ENCODE results near the gene COMMD9. TPM values are rescaled to one million over a fixed set of nuclear protein-coding genes. Genes with fewer than 3 reads are reported as not detected.

COMMD9 gene
- total and polyA plus RNA-seq, 2 donors, result 33.6 to 40.5 TPM

DNA sequence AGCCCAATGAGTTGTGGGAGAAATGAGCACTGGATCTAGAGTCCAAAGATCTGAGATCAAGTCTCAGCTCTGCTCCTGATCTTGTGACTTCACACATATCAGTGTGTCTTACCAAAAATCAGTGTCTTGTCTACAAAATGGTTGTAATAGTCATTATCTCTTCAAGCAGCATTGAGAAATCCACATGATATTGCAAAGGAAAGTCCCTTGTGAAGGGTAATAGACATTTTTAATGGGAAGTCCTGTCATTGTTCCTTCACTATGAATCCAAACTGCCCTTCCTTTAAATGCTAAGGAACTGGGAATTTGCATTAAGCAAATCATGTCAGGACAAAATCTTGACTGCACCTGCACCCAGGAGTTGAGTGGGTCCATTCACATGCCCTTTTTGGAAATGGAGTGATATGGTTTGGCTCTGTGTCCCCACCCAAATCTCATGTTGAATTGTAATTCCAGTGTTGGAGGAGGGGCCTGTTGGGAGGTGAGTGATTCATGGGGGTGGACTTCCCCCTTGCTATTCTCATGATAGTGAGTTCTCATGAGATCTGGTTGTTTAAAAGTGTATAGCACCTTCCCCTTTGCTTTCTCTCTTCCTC lies 51.1 kb downstream of the COMMD9 start:
- Histone ChIP-seq H3K36me3 (ENCODE audit: insufficient read depth) (no peaks in the 10 kb centered on the region), H3K4me3 (ENCODE audit: low read depth, low read length) (no peak overlapping the region), H3K27ac (ENCODE audit: low read depth) (no peak overlapping the region), H3K4me1 (ENCODE audit: insufficient read depth) (peaks cover 2% of the 10 kb centered on the region)
- no peak for DNase-seq (ENCODE audit: extremely low spot score)

DNA sequence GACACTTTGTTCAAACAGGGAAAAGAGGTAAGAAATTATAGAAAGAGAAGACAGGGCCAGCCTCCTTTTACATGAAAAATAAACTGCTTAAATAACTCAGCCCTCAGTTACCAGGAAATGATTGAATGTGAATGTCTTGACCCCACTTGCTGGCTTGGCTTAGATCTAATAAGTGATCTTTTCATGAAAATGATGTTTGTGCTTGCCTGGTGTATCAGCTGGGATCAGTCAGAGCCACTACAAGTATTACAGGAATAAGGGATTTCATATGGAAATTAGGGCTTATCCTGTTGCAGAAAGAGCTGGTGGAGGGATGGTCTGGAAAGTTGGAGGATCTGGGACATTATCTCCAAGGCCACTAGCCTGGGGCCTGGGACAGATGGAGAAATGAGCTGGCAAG lies 51.8 kb downstream of the COMMD9 start:
- Histone ChIP-seq H3K4me3 (ENCODE audit: low read depth, low read length) (no peak overlapping the region), H3K27ac (ENCODE audit: low read depth) (no peak overlapping the region), H3K36me3 (ENCODE audit: insufficient read depth) (no peaks in the 10 kb centered on the region), H3K4me1 (ENCODE audit: insufficient read depth) (peaks cover 2% of the 10 kb centered on the region)
- no peak for DNase-seq (ENCODE audit: extremely low spot score)

DNA sequence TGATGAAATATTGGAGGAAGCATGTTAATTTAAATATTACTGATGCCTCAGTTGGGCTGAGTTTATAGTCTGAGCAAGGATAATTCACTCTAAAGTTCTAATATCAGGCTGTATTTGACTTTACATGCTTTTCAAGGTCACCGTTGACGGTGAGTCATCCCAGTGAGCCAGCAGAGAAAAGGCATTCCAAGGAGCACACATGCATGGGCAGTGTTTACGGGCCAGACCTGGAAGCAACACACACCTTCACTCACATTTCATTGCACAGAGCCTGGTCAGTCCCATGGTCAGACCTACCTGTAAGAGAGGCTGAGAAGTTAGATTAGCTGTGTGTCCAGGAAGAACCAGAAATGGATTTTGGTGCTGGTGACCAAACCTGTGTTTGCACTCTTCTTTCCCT lies 53.5 kb downstream of the COMMD9 start:
- H3K4me1 ChIP-seq (ENCODE audit: insufficient read depth), result peaks cover 2% of the 10 kb centered on the region
- no peak for DNase-seq (ENCODE audit: extremely low spot score)
- 70% methylated on average over 3 of the region's 3 CpGs for WGBS
- H3K4me3 ChIP-seq (ENCODE audit: low read depth, low read length), result no peak overlapping the region
- no peak overlapping the region for H3K27ac ChIP-seq (ENCODE audit: low read depth)
- no peaks in the 10 kb centered on the region for H3K36me3 ChIP-seq (ENCODE audit: insufficient read depth)

DNA sequence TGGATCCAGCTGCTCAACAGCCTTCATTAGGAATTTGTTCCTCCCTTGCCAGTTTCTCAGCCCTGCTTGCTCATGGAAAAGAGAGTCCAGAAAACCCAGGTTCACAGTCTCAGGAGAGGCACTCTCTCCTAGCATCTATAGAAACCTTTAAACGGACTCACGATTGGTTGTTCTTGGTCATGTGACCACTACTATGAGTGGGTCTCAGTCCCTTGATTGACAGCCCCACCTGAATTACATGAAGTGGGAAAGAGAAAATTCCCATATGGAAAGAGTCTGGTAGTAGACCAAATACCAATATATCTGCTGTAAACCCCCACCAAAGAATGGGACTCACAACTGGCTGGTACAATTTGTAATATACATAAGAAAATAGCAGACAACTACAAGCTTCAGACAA lies 54.4 kb downstream of the COMMD9 start:
- Histone ChIP-seq H3K27ac (ENCODE audit: low read depth) (no peak overlapping the region), H3K4me1 (ENCODE audit: insufficient read depth) (peaks cover 2% of the 10 kb centered on the region), H3K36me3 (ENCODE audit: insufficient read depth) (no peaks in the 10 kb centered on the region), H3K4me3 (ENCODE audit: low read depth, low read length) (no peak overlapping the region)
- WGBS, result over 99% methylated on average over 2 of the region's 2 CpGs
- DNase-seq (ENCODE audit: extremely low spot score), result no peak

DNA sequence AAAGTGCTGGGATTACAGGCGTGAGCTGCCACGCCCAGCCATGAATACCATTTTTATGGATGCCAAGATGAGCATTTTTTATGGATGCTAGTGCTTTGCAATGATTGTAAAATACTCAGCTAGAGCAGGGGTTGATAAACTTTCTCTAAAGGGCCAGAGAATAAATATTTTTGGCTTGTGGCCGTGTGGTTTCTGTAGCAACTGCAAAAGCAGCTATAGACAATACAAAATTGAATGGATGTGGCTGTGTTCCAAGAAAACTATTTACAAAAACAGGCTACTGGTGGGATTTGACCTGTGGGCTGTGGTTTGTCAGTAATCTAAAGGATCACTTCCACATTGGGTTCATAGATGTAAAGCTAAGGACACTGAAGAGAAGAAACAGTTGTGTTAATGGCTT lies 56.0 kb downstream of the COMMD9 start:
- Histone ChIP-seq H3K27ac (ENCODE audit: low read depth) (no peak overlapping the region), H3K36me3 (ENCODE audit: insufficient read depth) (no peaks in the 10 kb centered on the region), H3K4me1 (ENCODE audit: insufficient read depth) (peaks cover 2% of the 10 kb centered on the region), H3K4me3 (ENCODE audit: low read depth, low read length) (no peak overlapping the region)
- DNase-seq (ENCODE audit: extremely low spot score), result no peak
- 38% methylated on average over 3 of the region's 3 CpGs for WGBS

DNA sequence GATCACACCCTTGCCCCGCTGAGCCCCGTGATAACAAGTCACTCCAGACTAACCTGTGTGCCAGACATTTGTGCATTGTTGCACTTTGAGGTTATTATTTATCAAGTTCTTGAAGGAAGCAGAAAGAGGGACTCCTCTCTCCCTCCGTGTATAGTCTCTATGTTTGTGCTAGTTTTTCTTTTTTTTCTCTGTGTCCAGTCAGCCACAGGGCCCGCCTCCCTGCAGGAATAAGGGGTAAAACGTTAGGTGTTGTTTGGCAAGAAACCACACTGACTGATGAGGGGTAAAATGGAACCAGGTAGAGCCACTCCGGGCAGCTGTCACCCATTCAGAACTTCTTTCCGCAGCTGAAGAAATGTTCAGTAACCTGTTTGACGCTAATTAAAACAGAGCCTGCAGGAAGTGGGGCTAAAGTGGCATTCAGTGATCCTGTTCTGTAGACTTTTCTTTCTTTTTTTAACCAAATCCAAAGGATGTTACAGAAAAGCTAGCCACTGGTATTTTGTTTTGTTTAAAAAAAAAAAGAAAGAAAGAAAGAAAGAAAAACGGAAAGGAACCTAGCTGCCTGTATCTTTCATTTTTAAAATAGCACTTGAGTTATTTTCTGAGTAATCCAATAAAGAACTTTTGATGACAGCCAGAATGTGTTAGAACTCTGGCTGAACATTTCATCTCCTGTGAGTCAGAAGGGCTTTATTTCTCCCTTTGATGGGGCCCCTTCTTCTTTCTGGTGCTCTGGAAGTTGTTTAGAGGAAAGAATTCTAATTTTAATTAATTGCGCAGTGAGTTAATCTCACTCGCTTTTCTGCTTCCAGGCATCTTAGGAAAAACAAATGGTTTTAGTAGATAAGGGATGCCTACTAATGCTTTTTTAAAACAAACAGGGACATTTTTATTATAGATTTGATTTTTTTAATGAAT lies 58.2 kb downstream of the COMMD9 start:
- Histone ChIP-seq H3K27ac (ENCODE audit: low read depth) (no peak overlapping the region), H3K4me1 (ENCODE audit: insufficient read depth) (peaks cover 2% of the 10 kb centered on the region), H3K36me3 (ENCODE audit: insufficient read depth) (no peaks in the 10 kb centered on the region), H3K4me3 (ENCODE audit: low read depth, low read length) (no peak overlapping the region)
- DNase-seq (ENCODE audit: extremely low spot score), result no peak
- 53% methylated on average over 11 of the region's 11 CpGs for WGBS

DNA sequence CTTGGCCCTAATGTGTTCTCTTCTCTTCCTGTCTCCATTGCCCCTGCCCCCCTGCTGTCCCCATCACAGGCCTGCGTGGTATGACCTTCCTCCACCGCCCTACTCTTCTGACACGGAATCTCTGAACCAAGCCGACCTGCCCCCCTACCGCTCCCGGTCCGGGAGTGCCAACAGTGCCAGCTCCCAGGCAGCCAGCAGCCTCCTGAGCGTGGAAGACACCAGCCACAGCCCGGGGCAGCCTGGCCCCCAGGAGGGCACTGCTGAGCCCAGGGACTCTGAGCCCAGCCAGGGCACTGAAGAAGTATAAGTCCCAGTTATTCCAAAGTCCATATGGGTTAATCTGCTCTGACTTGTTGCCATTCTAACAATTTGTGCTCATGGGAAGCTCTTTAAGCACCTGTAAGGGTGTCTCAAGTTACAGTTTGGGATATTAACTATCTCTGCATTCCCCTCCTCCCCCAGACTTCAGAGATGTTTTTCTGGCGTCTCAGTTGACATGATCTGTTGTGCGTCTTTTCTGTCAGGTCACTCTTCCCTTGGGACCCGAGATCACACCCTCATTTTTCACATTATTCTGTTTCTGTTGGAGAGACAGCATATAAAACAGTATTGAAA lies 60.0 kb downstream of the COMMD9 start:
- Histone ChIP-seq H3K36me3 (ENCODE audit: insufficient read depth) (no peaks in the 10 kb centered on the region), H3K4me3 (ENCODE audit: low read depth, low read length) (no peak overlapping the region), H3K27ac (ENCODE audit: low read depth) (no peak overlapping the region), H3K4me1 (ENCODE audit: insufficient read depth) (peaks cover 2% of the 10 kb centered on the region)
- DNase-seq (ENCODE audit: extremely low spot score), result no peak
- 95% methylated on average over 12 of the region's 12 CpGs for WGBS

DNA sequence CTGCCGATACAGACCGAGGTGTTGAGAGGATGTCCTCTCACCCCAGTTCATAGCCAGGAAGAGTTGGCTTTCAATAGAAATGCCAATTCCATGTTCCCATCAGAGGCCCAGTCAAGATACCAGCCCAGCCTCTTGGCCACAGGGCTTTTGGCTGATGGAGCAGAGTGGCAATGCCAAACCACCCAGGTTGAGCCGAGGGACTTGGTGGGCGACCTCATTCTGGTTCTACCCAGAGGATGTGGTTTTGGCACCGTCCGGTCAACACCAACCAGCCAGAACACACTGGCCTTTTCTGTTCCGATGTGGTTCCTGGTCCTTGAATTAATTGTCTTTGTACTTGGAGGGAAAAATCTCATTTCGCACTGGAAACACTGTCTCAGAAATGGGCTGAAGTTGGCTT lies 60.5 kb downstream of the COMMD9 start:
- Histone ChIP-seq H3K4me1 (ENCODE audit: insufficient read depth) (peaks cover 2% of the 10 kb centered on the region), H3K36me3 (ENCODE audit: insufficient read depth) (no peaks in the 10 kb centered on the region), H3K4me3 (ENCODE audit: low read depth, low read length) (no peak overlapping the region), H3K27ac (ENCODE audit: low read depth) (no peak overlapping the region)
- DNase-seq (ENCODE audit: extremely low spot score), result no peak
- WGBS, result 95% methylated on average over 8 of the region's 8 CpGs

DNA sequence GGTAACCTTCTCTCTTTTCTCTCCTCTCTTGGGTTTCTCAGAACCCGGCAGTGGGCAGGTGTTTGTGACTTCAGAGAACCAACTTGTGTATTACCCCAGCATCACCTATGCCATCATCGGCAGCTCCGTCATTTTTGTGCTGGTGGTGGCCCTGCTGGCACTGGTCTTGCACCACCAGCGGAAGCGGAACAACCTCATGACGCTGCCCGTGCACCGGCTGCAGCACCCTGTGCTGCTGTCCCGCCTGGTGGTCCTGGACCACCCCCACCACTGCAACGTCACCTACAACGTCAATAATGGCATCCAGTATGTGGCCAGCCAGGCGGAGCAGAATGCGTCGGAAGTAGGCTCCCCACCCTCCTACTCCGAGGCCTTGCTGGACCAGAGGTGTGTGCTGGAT lies 62.2 kb downstream of the COMMD9 start:
- Histone ChIP-seq H3K36me3 (ENCODE audit: insufficient read depth) (no peaks in the 10 kb centered on the region), H3K4me1 (ENCODE audit: insufficient read depth) (no peaks in the 10 kb centered on the region), H3K4me3 (ENCODE audit: low read depth, low read length) (no peak overlapping the region), H3K27ac (ENCODE audit: low read depth) (no peak overlapping the region)
- 98% methylated on average over 15 of the region's 15 CpGs for WGBS
- no peak for DNase-seq (ENCODE audit: extremely low spot score)

DNA sequence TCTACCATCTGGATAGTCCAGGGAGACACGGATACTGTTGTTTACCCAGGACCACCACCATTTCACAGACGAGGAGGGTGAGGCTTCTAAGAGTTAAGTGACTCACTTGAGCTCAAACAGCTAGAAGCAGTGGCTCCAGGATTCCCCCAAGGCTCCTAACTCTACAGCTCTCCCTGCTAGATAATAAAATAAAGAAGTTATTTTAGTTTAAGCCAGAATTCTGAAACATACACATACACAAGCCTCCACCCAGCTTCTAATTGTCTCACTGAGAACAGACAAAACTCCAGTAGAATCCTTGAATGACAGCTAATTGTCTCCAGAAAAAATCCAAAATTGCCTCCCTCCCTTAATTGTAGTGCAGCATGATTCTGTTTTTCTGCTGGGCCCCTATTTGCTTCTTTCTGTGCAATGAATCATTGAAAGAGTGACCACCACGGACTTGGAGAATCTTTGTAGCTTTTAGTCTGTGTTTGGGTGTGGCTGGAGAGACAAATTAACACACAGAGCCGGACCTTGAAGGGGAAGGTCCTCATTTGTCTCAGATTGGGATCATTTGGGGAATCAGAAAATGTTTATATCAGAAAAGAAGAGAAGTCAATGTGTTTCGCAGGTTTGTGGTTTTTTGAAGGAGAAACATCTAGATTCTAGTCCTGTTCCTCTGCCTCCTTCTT lies 64.9 kb downstream of the COMMD9 start:
- no peaks in the 10 kb centered on the region for H3K36me3 ChIP-seq (ENCODE audit: insufficient read depth)
- WGBS, result 58% methylated on average over 5 of the region's 5 CpGs

DNA sequence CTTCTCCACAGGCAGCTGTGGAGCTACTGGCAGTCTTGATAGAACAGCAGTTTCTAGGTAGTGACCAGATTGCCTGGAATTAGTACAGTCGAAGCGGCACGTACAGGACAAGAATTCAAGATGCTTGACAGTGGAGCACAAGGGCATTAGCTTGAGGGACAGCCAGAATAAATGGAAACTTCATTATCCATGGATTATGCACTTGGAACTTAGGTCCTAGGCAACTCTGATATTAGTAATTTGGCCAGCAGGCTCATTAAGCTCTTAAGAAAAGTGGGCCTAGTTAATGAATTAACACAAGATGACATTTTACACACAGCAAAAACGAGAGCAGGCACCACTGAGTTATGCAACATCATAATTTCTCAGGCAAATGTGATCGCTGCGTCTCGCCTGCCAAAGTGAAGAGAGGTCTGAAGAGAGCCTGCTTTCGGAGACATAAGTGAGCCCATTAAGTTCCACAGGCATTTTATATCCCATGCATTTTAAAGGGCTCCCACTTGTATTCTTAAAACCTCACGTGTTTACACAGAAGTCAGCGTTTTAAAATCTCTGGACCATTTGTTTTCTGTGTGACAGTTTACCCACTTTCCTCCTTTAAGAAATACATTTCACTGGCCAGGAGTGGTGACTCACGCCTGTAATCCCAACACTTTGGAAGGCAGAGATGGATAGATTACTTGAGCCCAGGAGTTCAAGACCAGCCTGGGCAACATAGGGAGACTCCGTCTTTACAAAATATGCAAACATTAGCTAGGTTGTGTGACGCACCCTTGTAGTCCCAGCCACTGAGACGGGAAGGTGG lies 66.2 kb downstream of the COMMD9 start:
- Histone ChIP-seq H3K4me1 (ENCODE audit: insufficient read depth) (no peaks in the 10 kb centered on the region), H3K4me3 (ENCODE audit: low read depth, low read length) (no peak overlapping the region), H3K36me3 (ENCODE audit: insufficient read depth) (no peaks in the 10 kb centered on the region), H3K27ac (ENCODE audit: low read depth) (no peak overlapping the region)
- no peak for DNase-seq (ENCODE audit: extremely low spot score)
- 62% methylated on average over 14 of the region's 14 CpGs for WGBS

More for the DNA sequence above, 64.9 kb downstream of the COMMD9 start:
- Histone ChIP-seq H3K4me3 (ENCODE audit: low read depth, low read length) (no peak overlapping the region), H3K4me1 (ENCODE audit: insufficient read depth) (no peaks in the 10 kb centered on the region), H3K27ac (ENCODE audit: low read depth) (no peak overlapping the region)
- no peak for DNase-seq (ENCODE audit: extremely low spot score)
